Upper lobe of right lung (tissue), 1 donor: ENCODE results near the gene PLXNA4. TPM values are rescaled to one million over a fixed set of nuclear protein-coding genes. Genes with fewer than 3 reads are reported as not detected.

Source experiments
- ATAC-seq: fragments of 200-7000 bp; cut with Tn5 transposase; one replicate; pipeline ENCODE4 v1.9.1; 2020; ENCODE audit warnings: mild to moderate bottlenecking, moderate library complexity
- DNase-seq: peaks from one replicate; pipeline ENCODE4 v3.0.0-alpha.2; 2020
- H3K27ac ChIP-seq: fragments of 200-600 bp; one replicate; pipeline ENCODE4 v1.8.0; 2022
- H3K27me3 ChIP-seq: fragments of 200-600 bp; one replicate; pipeline ENCODE4 v1.8.0; 2022; ENCODE audit warnings: mild to moderate bottlenecking
- H3K36me3 ChIP-seq: fragments of 200-600 bp; one replicate; pipeline ENCODE4 v1.8.0; 2022
- H3K4me1 ChIP-seq: fragments of 200-600 bp; one replicate; pipeline ENCODE4 v1.8.0; 2022
- H3K4me3 ChIP-seq: fragments of 200-600 bp; one replicate; pipeline ENCODE4 v1.8.0; 2022; ENCODE audit warnings: mild to moderate bottlenecking
- H3K9me3 ChIP-seq: fragments of 200-600 bp; one replicate; pipeline ENCODE4 v1.8.0; 2022
- CTCF ChIP-seq: fragments of 200-600 bp; IDR thresholded peaks from one replicate; pipeline ENCODE4 v1.8.0; 2022; ENCODE audit warnings: antibody characterized with exemption
- intact Hi-C: fragments of 100-400 bp; cut with DNase I; formaldehyde crosslinking; loops from one replicate; pipeline ENCODE4 v1.11.0; 2022
- total RNA-seq: library from RNA; stranded (reverse); fragmentation: NEBNext Ultra II Directional; extraction: Animal tissue kit (Norgen Biotek cat#: 25700); gene quantifications from one replicate; pipeline ENCODE4 v1.2.1, GENCODE V29; 2021
- donor health status: DM: no; HTN: yes; CAD: no; lungs with severe emphysema.

PLXNA4 gene
- total RNA-seq, 1 donor from 2014 or later = 7.2 TPM

- TF ChIP-seq CTCF = no peak
- no peaks in the 10 kb centered on the region for H3K27me3 ChIP-seq
- intact Hi-C loops = no loop called here
- ATAC-seq (no peak), DNase-seq (no peak)
- no peaks in the 10 kb centered on the region for H3K36me3 ChIP-seq
- no peak overlapping the region for H3K4me3 ChIP-seq
- H3K27ac ChIP-seq = no peak overlapping the region
- no peaks in the 10 kb centered on the region for H3K9me3 ChIP-seq
- peaks cover 5% of the 10 kb centered on the region for H3K4me1 ChIP-seq
Observed at GRCh38 chr7:132081686-132082085, 494.6 kb downstream of the PLXNA4 start.

- H3K27ac ChIP-seq = no peak overlapping the region
- no peak for TF ChIP-seq CTCF
- intact Hi-C loops = no loop called here
- no peaks in the 10 kb centered on the region for H3K36me3 ChIP-seq
- H3K4me3 ChIP-seq = no peak overlapping the region
- ATAC-seq (peak; percentile 38), DNase-seq (no peak)
- H3K9me3 ChIP-seq = no peaks in the 10 kb centered on the region
- no peaks in the 10 kb centered on the region for H3K27me3 ChIP-seq
- H3K4me1 ChIP-seq = peaks cover 5% of the 10 kb centered on the region
Observed at GRCh38 chr7:132080967-132081668, 495.2 kb downstream of the PLXNA4 start.

- Histone ChIP-seq H3K9me3 (no peaks in the 10 kb centered on the region), H3K4me1 (peaks cover 5% of the 10 kb centered on the region), H3K27me3 (no peaks in the 10 kb centered on the region), H3K4me3 (no peak overlapping the region), H3K27ac (no peak overlapping the region), H3K36me3 (no peaks in the 10 kb centered on the region)
- ATAC-seq (no peak), DNase-seq (no peak)
- intact Hi-C loops = no loop called here
- TF ChIP-seq CTCF = no peak
Observed at GRCh38 chr7:132080467-132080866, 495.8 kb downstream of the PLXNA4 start.

- H3K27me3 ChIP-seq = no peaks in the 10 kb centered on the region
- H3K4me1 ChIP-seq = peaks cover 5% of the 10 kb centered on the region
- no peaks in the 10 kb centered on the region for H3K36me3 ChIP-seq
- DNase-seq (no peak), ATAC-seq (no peak)
- no peak overlapping the region for H3K27ac ChIP-seq
- no peak for TF ChIP-seq CTCF
- no peak overlapping the region for H3K4me3 ChIP-seq
- H3K9me3 ChIP-seq = no peaks in the 10 kb centered on the region
- intact Hi-C loops = no loop called here
Observed at GRCh38 chr7:132078891-132079735, 497.2 kb downstream of the PLXNA4 start.

GRCh38 chr7:132077971-132078685 is 498.1 kb downstream of the PLXNA4 start:
- H3K9me3 ChIP-seq = no peaks in the 10 kb centered on the region
- intact Hi-C loops = no loop called here
- DNase-seq (no peak), ATAC-seq (no peak)
- no peaks in the 10 kb centered on the region for H3K36me3 ChIP-seq
- H3K4me1 ChIP-seq = peaks cover 5% of the 10 kb centered on the region
- H3K4me3 ChIP-seq = no peak overlapping the region
- no peak overlapping the region for H3K27ac ChIP-seq
- no peak for TF ChIP-seq CTCF
- no peaks in the 10 kb centered on the region for H3K27me3 ChIP-seq
